Skin epidermis (tissue), 12 donors: ENCODE results near the gene KIF5C.
A peak's percentile ranks its signal among the peaks of the same experiment; 100 is the strongest.

Source experiments
- H3K27ac ChIP-seq, 21 experiments: fragments of 200-600 bp; sonication (generic) in 11 of 21; one replicate each; pipeline ENCODE4 v1.5.0; 2020; ENCODE audit warnings: mild to moderate bottlenecking in 3 of 21, inconsistent platforms in 2 of 21, moderate library complexity in 2 of 21
- H3K4me3 ChIP-seq, 7 experiments: fragments of 200-600 bp; sonication (generic) in 2 of 7; one replicate each; pipeline ENCODE4 v1.5.0; 2020; ENCODE audit warnings: inconsistent platforms in 2 of 7, mild to moderate bottlenecking in 2 of 7, moderate library complexity in 1 of 7

The KIF5C gene

DNA sequence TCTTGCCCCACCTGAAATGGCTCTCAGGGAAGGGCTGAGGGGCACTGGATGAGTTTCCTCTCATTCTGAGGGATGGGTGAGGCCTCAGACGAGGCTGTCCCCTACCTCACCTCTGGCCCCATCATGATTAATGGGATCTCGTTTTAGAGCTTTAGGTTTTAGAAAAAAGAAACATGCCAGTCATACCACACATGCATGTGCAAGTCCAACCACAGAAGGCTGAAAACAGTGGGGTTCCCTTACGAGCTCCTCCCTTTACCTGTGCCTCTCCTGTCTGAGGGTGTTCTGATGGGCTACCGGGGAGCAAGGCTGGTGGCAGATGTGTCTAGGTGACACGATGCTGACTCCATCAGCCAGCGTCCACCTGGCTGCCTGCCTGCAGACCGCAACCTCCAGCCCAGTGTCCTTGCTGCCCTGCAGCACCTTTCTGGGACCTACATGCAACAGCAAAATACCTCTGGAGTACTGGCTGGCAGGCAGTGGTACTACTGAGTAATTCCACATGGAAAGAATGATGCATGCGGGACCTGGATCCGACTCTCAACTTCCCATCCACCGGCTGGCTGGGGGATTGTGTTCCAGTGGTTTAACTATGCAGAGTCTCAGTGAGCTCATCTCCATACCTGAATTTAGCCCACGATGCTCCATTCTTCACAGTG, 154.4 kb downstream of the KIF5C start:
- Histone ChIP-seq H3K4me3 (no peak overlapping the region), H3K27ac (no peak overlapping the region)

DNA sequence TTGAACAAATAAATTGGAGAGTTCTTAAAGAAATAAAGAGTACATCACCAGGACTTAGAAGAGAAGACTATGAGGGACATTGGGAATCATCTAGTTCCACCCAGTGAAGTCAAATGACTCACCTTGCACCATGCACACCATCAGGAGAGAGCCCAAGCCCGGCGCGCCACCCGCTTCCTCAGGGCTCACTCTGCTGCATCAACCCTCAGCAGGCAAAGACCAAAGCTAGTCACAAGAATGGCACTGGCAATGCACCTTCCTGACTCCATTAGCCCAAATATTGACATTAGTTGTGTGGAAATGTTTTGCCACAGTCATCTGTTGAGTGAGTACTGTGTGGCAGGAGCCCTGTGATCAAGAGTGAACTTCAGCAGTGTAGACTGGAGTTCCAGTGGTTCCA, 156.4 kb downstream of the KIF5C start:
- Histone ChIP-seq H3K27ac (no peak overlapping the region), H3K4me3 (no peak overlapping the region)

DNA sequence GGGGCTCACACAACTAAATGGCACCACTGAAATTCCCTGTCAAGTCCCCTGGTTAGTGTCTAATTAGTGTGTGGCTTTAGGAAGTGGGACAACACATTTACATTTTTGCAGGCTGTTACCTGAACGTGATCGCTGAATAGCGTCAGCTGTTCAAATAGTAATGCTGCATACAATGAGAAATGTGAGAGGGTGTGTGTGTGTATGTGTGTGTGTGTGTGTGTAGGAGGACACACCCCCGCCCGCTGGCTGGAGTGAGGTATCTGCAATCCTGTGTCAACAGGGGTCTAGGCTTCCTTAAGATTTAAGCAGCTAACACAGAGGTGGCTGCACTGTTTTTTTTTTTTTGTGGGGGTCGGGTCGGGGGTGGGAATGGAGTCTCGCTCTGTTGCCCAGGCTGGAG, 158.7 kb downstream of the KIF5C start:
- H3K4me3 ChIP-seq, result no peak overlapping the region
- no peak overlapping the region for H3K27ac ChIP-seq

DNA sequence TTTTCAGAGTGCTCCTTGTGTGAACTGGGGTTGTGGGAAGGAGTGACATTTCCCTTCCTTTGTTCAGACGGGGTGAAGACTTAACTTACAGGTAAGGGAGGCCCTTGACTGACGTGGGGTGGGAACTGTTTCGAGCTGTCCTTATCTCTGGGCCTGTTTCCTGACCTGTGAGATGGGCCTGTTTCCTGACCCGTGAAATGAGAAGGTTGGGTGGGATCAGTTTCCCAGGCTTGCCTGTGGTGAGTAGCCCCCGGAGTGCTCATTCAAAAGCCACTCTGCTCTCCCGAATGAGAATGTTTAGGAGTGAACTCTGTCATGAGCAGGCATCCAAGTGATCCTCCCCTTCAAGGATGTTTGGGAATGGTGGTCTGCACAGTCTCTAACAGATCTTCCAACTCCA, 159.4 kb downstream of the KIF5C start:
- H3K27ac ChIP-seq, result no peak overlapping the region
- no peak overlapping the region for H3K4me3 ChIP-seq

DNA sequence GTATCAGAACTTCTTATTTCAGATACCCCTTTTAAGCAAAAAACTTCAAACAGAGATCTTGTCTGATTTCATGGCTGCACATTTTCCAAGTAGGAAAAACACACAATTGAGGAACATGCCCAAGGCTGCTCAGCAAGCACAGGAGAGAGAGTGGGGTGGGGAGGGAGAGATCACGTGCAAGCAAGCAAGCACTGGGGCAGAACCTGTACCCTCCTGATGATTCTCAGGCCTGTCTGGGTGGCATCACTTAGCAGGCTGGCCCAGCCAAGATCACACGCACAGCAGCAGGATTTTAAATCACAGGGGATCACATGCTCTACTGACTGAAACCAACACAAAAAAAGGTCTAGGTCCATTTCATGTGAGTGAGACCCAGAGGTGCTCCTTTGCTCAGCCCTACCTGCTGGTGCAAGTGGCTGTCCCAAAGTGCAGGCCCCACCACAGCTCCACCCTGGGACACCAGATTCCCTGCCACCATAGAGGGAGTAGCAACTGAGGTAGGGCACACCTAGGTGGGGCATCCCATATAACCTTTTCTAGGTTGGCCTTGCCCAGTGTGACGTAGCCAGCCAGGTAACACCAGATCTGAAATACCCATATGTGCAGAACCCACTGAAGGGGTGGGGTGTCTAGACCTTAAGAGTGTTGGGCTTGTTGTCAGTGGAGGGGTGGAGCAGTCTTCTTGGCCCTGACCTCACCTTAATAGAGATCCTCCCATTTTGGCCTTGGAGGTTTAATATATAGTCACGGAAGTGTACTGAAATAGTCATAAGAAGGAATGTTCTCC, 161.7 kb downstream of the KIF5C start:
- H3K4me3 ChIP-seq, result no peak overlapping the region
- H3K27ac ChIP-seq, result no peak overlapping the region

DNA sequence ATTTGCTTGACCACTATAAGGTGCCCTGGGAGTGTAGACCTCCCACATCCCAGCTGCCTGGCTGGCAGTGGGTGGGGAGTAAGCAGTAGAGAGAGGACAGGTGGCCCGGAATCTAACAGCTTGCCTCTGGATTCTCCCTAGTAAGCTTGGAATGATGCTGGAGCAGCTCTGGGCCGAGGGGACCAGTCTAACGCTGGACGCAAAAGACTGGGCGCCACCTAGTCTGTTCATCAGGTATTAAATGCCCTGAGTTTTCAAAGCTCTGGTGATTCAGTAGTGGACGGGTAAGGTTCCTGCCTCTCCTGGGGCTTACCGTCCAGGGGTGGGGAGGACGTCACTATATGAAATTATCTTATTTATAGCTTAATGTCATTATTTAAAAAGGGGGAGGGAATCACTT, 162.8 kb downstream of the KIF5C start:
- peak overlapping the region in 3 of 21 experiments; percentile 22 to 77 (median 74) for H3K27ac ChIP-seq
- H3K4me3 ChIP-seq, result peak overlapping the region in 4 of 7 experiments; percentile 23 to 48 (median 30)

DNA sequence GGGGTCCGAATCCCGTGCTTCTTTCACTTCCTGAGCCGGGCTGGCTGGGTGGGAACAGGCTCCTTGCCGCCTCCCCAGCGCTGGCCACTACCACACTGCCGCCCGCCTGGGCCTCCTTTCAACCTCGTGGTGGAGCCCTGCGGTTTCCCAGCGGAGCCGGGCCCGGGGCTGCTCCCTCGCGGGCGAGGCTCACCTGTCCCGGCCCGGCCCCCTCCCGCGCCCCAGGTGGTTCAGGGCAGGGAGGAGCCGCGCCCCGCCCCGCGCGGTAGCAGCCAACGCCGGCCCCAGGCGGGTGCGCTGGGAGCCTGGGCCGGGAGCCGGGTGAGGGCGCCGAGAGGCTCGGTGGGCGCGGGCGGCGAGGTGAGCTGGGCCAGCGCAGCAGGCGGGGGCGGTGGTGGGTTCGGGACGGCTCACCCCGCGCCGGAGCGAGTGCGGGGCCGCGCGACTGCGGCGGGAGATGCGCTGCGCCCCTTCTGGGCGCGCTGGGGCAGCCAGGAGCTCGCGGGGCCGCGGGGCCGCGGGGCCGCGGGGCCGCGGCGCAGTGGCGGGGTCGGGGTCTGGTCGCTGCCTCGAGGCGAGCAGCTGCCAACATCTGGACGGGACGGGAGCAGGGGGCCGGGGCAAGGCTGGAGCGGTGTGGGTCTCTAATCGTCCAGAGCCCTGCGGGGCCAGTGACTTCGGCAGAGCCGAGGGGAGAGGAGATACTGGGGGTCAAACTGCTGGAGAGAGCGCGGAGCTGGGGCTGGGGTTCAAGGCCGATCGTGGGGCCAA, 163.6 kb downstream of the KIF5C start, which contains the start of gene LYPD6B:
LYPD6B (plus strand) TSS at position 258 of the 771 bp plus-strand sequence. CDS start 92,250 bp downstream, outside the sequence.
- Histone ChIP-seq H3K27ac (peak within 1 kb of the TSS in 15 of 21 experiments; percentile 10 to 77 (median 55)), H3K4me3 (peak within 1 kb of the TSS; percentile 23 to 52 (median 35))

DNA sequence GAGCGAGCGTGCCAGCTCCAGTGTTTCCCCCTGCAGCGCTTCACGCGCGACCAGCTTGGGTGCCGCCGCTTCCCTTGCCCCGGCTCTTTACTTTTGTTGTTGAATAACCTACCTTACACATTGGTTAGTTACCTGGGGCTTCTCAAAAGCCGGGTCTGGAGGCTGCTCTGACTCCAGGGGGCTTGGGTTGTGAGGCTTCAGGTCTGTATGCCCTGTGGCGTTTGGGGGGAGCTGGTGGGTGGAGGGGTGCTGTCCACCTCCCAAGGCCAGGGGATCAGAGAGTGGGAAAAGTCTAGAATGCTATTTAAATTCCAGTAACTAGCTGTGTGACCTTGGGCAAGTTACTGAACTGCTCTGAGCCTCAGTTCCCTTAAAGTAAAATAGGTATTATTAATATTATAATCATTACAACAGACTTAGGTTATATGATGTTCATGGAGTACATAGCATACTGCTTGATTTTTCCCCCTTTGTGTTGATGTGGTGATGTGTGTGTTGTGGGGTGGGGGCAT, 164.2 kb downstream of the KIF5C start:
- peak overlapping the region; percentile 23 to 52 (median 35) for H3K4me3 ChIP-seq
- peak overlapping the region in 14 of 21 experiments; percentile 10 to 77 (median 59) for H3K27ac ChIP-seq

DNA sequence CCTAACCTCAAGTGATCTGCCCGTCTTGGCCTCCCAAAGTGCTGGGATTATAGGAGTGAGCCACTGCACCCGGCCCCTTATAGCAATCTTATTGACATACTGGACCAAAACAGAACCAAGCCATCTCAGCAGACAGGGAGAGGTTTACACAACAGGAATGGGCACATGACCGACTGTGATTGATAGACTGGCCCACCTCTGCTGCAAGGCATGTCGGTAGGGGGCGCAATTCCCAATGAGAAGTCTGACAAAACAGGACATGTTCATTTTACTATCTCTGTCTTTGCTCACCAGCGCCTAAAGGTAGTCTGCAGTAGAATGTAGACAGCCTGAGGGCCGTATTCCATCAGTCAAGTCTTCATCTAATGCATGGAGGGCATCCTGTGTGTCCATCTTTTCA, 165.4 kb downstream of the KIF5C start:
- H3K4me3 ChIP-seq, result no peak overlapping the region
- no peak overlapping the region for H3K27ac ChIP-seq

DNA sequence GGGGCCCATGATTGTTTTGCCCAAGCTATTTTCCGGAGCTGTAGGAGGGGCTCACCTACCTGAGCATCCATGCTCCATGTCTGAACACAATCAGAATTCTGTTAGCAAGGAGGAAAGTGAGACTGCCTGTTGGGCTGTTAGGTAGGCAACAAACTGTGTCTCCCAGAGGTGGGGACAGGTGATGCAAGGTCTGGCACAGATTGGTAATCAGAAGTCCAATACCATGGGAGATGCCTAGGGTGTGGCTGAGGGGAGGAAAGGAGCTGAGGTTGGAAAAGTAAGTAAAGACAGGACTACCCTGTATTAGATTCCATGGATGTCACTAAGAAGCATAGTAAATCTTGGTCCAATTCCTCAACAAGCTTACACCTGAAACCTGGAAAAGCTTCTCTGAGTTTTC, 166.5 kb downstream of the KIF5C start:
- H3K27ac ChIP-seq, result no peak overlapping the region
- H3K4me3 ChIP-seq, result no peak overlapping the region

DNA sequence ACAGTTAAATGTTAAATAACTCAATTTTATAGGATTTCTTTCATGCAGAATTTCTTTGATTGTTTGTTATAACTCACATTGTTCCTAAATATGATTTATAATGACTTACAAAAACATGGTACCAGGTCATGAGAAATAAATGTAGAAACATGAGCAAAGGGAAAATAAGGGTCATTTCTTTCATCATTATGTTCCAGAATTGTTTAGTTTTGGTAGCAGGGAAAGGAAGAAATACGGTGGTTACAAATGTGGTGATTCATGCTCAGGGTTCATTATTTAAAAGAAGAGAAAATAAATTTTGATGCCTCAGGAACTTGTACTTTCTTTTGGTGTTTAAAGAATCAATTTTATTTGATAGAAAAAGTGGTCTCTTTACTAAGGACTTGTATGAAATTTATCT, 167.9 kb downstream of the KIF5C start:
- Histone ChIP-seq H3K27ac (no peak overlapping the region), H3K4me3 (no peak overlapping the region)

DNA sequence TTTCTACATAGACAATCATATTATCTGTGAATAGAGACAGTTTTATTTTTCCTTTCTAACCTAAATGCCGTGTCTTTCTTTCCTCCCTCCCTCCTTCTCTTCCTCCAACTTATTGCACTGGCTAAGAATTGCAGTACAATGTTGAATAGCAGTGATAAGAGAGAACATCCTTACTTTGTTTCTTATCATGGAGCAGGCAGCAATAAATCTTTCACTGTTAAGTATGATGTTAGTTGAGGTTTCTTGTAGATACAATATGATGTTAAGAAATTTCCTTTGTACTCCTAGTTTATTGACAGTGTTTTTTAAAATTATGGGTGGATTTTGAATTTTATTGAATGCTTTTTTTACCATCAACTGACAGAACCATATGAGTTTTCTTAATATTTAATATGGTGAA, 169.5 kb downstream of the KIF5C start:
- no peak overlapping the region for H3K4me3 ChIP-seq

DNA sequence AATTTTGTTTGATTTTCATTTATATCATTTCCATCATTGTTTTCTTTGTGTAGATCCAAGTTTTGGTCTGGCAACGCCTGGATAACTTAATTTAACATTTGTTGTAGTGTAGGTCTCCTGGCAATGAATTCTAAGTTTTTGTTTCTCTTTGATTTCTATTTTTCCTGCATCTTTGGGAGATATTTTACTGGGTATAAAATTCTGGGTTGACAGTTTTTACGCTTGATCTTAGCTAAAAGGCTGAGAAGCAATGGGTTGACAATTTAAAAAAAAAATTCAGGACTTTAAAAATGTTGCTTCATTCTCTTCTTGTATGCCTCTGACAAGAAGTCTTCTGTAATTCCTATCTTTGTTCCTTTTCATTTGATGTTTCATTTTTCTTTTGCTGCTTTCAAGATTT, 172.1 kb downstream of the KIF5C start:
- Histone ChIP-seq H3K4me3 (no peak overlapping the region), H3K27ac (no peak overlapping the region)

More for the DNA sequence above, 169.5 kb downstream of the KIF5C start:
- no peak overlapping the region for H3K27ac ChIP-seq

DNA sequence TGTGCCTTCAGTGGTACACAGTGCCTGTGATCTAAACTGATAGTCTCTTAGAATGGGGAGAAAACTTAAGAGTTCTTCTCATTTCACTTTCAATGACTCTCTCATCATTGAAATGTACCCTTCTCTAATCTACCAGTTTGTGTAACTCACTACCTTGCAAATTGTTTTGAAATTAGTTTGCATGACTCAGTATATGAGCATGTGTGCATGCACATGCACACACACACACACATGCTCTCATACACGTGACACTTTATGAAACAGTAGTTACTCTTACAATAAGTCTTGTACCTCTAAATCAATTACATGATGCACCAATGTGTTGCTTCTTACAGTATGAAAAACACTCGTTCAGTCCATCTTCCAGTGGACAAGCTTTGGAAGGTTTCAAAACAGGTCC, 174.1 kb downstream of the KIF5C start:
- no peak overlapping the region for H3K4me3 ChIP-seq
- H3K27ac ChIP-seq, result no peak overlapping the region

DNA sequence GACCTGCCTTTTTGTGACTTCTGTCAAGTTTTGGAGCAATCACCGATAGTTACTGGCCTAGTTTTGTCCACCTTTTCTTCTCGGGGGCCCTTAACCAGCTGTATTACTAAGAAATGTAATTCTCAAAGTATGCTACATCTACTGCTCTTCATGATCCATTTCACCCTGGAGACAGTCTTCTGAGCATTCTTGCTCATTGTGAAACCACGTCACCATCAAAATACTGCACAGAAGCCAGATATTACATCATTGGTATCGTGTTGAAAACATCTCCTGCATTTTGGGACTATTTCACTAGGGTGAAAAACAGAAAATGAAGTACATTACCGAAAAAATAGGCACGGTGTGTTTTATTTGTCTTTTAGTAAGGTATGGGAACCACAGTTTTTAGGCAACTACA, 175.2 kb downstream of the KIF5C start:
- no peak overlapping the region for H3K4me3 ChIP-seq
- H3K27ac ChIP-seq, result no peak overlapping the region

DNA sequence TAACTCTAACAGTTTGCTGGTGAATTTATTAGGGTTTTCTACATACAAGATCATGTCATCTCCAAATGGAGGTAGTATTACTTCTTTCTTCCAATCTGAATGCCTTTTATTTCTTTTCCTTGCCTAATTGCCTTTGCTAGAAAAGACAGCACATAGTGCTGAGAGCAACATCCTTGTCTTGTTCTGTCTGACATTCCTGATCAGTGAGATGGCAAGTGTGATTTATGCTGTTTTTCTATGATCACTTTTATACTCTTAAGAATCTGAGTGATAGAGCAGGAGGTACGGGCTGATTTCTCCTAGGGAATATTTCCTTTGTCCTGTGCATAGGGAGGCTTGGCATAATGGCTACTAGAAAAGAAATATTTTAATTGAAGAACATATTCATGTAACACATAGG, 180.7 kb downstream of the KIF5C start:
- no peak overlapping the region for H3K4me3 ChIP-seq

DNA sequence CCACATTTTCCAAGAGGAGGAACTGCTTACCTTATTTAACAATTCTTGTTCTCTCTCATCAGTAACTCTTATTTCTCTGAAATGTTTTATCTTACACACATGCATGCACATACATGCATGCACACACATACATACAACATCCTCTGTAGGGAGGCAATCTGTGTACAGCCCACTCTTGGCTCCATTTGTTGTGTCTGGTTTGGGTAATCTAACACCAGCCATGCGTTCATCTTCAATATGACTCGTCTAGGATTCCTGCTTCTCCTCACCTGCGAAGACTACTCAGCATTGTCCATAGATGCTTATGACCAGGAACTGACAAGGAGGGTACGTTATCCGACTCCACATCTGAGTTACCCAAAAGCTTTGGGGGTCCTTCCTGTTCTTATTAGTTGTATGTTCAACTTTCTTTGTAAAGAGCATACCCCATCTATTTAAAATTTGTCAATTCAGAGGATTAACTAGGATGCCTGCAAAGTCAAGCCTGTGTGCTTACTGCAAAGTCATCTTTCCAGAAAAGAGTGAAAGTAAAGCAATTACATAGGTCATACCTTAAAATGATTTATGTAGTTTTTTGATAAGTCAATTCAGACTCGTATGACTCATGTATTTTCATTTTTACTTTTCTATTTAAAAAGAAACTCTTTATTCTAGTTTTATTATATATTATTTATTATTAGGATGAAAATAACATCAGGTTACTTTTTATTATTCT, 181.7 kb downstream of the KIF5C start:
- no peak overlapping the region for H3K27ac ChIP-seq
- no peak overlapping the region for H3K4me3 ChIP-seq

More for the DNA sequence above, 180.7 kb downstream of the KIF5C start:
- H3K27ac ChIP-seq, result no peak overlapping the region

DNA sequence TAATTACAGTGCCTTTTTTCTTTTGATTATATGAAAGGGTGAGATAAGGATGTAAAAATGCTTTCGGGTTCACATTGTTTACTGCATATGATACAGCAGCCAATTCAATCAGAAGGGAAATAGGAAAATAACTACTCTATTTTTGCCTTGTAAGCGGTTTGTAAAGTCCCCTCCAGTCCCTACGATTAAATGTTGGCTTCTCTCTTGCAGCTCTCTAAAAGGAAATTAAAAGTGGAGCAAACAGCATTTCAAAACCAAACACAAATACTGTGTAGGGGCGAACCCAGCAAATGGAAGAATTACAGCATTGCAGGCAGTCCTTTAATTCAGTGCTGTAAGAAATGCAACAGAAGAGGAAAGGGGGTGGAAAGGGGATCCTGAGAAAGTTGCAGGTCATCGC, 182.4 kb downstream of the KIF5C start:
- H3K27ac ChIP-seq, result no peak overlapping the region
- no peak overlapping the region for H3K4me3 ChIP-seq

DNA sequence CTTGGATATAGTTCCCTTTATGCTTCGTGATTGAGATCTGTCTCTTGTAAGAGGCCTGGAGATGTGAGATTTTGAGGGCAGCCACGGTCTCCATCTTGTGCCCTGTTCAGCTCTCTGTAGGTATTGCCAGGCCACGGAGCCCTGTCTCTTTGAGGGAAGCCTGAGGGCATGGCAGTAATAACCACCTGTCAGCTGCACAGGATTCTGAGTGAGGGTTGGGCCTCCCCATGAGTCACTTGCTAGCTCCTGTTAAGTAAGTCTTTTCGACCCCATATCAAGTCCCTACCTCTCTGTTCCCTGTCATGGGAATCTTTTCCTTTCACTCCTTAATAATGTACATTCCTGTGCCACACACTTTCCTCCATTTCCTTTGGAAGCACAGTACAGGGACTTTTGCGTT, 183.9 kb downstream of the KIF5C start:
- H3K27ac ChIP-seq, result no peak overlapping the region
- no peak overlapping the region for H3K4me3 ChIP-seq

DNA sequence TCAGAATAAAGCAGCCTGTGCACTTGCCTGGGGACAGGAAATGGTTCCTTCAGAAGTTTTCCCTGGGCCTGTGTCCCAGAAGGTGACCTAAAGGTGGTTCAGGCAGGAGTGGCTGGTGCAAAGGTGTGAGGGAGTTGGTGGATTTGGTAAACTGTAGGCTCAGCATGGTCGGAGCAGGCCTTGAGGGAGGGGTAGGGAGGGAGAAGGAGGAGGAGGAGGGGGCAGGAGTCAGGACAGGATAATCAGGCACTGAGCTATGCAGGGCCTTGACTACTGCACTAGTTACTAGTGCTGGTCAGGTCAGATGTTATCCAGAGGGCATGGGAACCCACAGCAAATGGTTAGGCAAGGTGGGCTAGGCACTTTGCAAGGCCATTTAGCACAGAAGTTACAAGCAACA, 184.8 kb downstream of the KIF5C start:
- H3K4me3 ChIP-seq, result no peak overlapping the region
- no peak overlapping the region for H3K27ac ChIP-seq
